ENCODE measurements around the gene TET3. TPM values are rescaled to one million over a fixed set of nuclear protein-coding genes. Genes with fewer than 3 reads are reported as not detected.

Gene TET3
- total RNA-seq, 1 donor from 2014 or later, result 34.6 TPM

DNA sequence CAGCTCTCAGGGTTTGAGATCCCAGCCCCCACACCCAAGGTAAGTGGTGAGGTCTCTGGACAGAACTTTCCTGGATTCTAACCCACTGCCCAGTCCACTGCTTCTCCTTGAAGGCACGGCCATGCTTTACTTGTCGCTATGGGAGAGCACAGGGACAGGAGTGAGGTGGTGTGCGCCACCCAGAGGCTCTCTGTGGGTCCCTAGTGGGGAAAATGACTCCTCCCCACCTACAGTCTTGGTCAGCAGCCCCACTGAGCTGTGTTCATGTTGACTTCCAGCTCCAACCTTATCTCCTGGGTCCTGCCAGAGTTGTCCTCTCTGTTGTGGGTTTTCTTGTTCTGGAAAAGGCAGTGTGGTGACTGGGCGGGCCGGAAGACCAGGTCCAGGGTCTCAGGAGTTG lies 11.1 kb downstream of the TET3 start:
- peaks cover 19% of the 10 kb centered on the region for H3K36me3 Mint-ChIP-seq
- TF ChIP-seq, protein P1, sequence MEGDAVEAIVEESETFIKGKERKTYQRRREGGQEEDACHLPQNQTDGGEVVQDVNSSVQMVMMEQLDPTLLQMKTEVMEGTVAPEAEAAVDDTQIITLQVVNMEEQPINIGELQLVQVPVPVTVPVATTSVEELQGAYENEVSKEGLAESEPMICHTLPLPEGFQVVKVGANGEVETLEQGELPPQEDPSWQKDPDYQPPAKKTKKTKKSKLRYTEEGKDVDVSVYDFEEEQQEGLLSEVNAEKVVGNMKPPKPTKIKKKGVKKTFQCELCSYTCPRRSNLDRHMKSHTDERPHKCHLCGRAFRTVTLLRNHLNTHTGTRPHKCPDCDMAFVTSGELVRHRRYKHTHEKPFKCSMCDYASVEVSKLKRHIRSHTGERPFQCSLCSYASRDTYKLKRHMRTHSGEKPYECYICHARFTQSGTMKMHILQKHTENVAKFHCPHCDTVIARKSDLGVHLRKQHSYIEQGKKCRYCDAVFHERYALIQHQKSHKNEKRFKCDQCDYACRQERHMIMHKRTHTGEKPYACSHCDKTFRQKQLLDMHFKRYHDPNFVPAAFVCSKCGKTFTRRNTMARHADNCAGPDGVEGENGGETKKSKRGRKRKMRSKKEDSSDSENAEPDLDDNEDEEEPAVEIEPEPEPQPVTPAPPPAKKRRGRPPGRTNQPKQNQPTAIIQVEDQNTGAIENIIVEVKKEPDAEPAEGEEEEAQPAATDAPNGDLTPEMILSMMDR (conservative IDR thresholded peaks at IDR 0.05), result no peak
- H3K4me3 Mint-ChIP-seq, result no peak overlapping the region
- peaks cover 58% of the 10 kb centered on the region for H3K4me1 Mint-ChIP-seq (ENCODE audit: unreplicated experiment)
- DNase-seq (ENCODE audit: extremely low spot score, unreplicated experiment), result no peak
- H3K27me3 Mint-ChIP-seq, result no peaks in the 10 kb centered on the region
- no peaks in the 10 kb centered on the region for H3K9me3 Mint-ChIP-seq
- no peak overlapping the region for H3K27ac Mint-ChIP-seq

DNA sequence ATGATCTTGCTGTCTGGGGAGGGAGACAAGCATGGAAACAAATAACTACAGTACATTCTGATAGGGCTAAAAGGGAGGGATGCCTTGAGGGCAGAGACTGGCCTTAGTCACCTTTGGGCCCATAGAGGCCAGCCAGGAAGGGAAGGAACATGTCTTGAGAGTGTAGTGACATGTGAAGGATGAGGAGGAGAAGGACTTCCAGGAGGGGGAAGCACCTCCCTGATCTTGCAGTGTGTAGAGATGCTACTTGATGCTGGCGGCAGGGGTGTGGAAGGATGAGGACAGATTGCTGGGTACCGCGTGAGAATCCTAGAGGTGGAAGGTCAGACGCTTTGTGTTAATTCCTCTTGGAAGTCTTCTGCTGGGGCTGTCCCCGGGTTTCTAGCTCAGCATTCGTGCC lies 13.1 kb downstream of the TET3 start:
- TF ChIP-seq, protein P1 (conservative IDR thresholded peaks at IDR 0.05), result no peak
- H3K36me3 Mint-ChIP-seq, result peaks cover 11% of the 10 kb centered on the region
- DNase-seq (ENCODE audit: extremely low spot score, unreplicated experiment), result no peak
- no peaks in the 10 kb centered on the region for H3K27me3 Mint-ChIP-seq
- no peaks in the 10 kb centered on the region for H3K9me3 Mint-ChIP-seq
- H3K4me3 Mint-ChIP-seq, result peak overlapping the region; percentile 45
- H3K27ac Mint-ChIP-seq, result no peak overlapping the region
- H3K4me1 Mint-ChIP-seq (ENCODE audit: unreplicated experiment), result peaks cover 66% of the 10 kb centered on the region

DNA sequence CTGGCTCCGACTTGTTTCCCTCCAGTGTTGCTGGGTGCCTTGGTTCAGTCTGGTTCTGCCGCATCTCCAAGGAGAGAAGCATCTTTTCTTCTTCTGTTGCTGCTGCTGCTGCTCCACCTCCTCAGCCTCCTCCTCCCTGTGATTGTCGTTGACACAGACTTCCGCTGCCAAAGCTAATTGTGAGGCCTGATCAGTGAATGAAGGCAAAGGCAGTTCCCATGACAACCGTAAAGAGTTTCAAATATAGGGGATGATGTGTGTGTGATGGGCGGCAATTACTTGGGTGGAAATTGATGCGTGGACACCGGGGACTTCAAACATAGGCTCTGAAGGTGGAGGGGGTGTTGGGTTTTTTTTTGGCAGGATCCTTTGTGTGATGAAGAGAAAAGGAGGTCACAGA lies 13.7 kb downstream of the TET3 start:
- Mint-ChIP-seq H3K27me3 (no peaks in the 10 kb centered on the region), H3K4me1 (ENCODE audit: unreplicated experiment) (peaks cover 62% of the 10 kb centered on the region), H3K36me3 (peaks cover 11% of the 10 kb centered on the region), H3K27ac (peak overlapping the region; percentile 84), H3K9me3 (no peaks in the 10 kb centered on the region), H3K4me3 (peak overlapping the region; percentile 26)
- DNase-seq (ENCODE audit: extremely low spot score, unreplicated experiment), result no peak
- TF ChIP-seq, protein P1 (conservative IDR thresholded peaks at IDR 0.05), result no peak

DNA sequence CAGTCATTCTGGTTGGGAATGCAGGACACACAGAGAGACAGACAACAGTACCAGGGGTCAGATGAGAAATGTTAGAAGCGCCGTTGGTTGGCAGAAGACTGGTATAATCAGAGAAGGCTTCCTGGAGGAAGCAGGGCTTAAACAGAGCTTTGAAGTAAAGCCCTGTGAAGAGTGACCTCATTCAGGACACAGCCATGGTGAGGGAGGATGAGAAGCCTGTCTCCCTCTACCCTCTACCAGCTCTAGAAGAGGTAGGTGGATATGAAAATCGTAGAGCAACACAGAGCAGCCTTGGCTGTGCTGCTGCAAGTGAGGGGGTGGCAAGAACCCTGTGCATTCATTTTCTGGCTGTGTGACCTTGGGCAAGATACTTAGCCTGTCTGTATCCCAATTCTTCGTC lies 14.2 kb downstream of the TET3 start:
- no peak for DNase-seq (ENCODE audit: extremely low spot score, unreplicated experiment)
- peaks cover 60% of the 10 kb centered on the region for H3K4me1 Mint-ChIP-seq (ENCODE audit: unreplicated experiment)
- H3K36me3 Mint-ChIP-seq, result peaks cover 12% of the 10 kb centered on the region
- no peaks in the 10 kb centered on the region for H3K9me3 Mint-ChIP-seq
- H3K27ac Mint-ChIP-seq, result peak overlapping the region; percentile 84
- H3K4me3 Mint-ChIP-seq, result peak overlapping the region; percentile 26
- TF ChIP-seq, protein P1 (conservative IDR thresholded peaks at IDR 0.05), result no peak
- H3K27me3 Mint-ChIP-seq, result no peaks in the 10 kb centered on the region

DNA sequence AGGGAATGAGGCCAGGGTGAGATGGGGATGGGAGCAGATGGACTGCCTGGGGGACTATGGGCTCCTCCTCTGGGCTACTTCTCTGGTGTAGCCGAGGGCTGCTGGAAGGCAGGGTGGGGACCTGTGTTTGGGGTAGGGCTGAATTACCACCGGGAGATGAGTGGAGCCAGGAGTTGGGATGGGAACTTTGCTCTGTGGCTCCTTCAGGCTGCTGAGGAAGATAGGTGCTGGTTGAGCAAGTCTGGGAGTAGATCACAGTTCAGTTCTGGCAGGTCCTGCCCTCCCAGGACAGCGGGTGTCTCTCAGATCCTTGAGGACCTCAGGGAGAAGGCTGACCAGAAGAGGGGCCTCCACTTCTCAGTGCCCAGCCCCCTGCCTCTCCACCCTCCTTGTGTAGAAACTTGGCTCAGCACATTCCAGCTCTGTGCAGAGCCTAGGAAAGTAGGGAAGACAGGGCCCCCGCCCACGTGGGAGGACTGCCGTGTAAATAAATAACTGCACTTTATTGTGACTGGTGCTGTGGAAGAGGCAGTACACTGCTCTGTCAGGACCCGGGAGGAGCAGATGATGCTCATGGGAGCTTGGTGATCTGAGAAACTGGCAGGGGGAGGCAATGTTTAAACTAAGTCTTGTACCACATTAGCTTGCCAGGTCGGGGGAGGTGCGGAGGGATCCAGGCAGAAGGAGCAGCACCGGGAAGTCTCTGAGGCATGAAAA lies 15.3 kb downstream of the TET3 start:
- peak overlapping the region; percentile 84 for H3K27ac Mint-ChIP-seq
- peaks cover 65% of the 10 kb centered on the region for H3K4me1 Mint-ChIP-seq (ENCODE audit: unreplicated experiment)
- H3K9me3 Mint-ChIP-seq, result no peaks in the 10 kb centered on the region
- no peak for DNase-seq (ENCODE audit: extremely low spot score, unreplicated experiment)
- H3K4me3 Mint-ChIP-seq, result peak overlapping the region; percentile 81
- H3K27me3 Mint-ChIP-seq, result no peaks in the 10 kb centered on the region
- TF ChIP-seq, protein P1 (conservative IDR thresholded peaks at IDR 0.05), result no peak
- peaks cover 8% of the 10 kb centered on the region for H3K36me3 Mint-ChIP-seq

Data from type B pancreatic cell (in vitro differentiated cells).